HG03066 (cell line): ENCODE data around the gene RO60.

Experiments
- ATAC-seq: cut with Tn5 transposase; IDR thresholded peaks from one replicate; pipeline ENCODE4 v1.9.1; 2021; ENCODE audit warnings: low read depth; ENCODE audit not compliant: unreplicated experiment

Gene RO60

DNA sequence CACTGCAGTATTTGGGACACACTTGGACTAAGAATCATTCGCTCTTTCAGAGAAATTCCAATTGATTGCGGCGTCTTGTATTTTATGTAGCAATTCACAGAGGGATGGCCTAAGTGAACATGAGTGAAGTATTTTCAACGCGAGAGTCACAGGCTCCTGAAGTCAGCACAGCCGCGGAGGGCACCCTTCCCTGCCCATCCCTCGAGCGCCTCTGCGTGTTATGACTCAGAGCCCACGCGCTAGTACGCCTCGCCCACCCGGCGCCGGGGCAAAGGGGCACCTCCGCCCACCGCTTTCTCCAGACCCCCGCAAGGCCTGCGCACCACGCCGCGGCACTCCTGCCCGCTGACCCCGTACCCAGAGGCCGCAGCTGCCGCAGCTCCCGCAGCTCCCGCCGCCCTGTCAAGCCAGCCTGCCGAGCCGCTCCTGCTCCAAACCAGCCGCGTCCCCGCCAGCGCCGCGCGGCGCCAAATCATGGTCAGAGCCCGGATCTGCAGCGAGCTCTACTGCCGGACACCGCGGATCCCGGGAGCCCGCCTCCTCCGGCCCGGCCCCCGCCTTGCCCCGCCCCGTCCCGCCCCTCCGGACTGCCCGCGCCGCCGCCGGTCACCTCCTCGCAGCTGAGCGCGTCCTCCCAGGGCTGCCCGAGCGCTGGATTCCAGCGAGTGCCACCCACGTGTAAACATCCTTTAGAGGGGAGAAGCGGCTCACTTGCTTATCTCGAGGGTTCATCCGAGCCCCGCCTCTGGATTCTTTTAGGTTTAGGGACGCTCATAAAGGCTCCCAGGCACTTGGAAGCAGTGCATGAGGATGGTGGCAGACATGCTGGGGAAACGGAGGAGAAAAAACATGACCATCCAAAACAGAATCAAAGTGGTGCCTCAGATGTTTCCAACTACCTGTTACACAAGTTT is 45.8 kb downstream of the RO60 start, which contains the start of gene GLRX2:
Gene GLRX2, minus strand, starts transcription at position 508 of the 914 bp plus-strand sequence. Its CDS starts 32 bp downstream, at position 476.
- ATAC-seq, result peak; percentile 89

DNA sequence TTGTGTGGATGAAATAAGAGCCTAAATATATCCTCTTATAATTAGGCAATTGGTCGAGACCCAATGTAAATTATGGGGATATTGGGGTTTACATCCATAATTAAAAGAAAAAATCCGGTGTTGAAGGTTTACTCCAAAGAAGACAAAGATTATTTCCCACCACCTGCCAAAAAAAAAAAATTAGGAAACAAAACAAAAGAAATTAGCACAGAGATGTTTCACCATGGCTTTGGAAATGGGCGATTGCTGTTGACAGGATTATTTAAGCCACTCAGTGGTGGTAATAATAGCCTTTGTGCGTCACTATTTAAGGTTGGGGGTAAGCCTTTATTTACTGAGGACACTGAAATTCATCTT is 46.4 kb downstream of the RO60 start:
- no peak for ATAC-seq

DNA sequence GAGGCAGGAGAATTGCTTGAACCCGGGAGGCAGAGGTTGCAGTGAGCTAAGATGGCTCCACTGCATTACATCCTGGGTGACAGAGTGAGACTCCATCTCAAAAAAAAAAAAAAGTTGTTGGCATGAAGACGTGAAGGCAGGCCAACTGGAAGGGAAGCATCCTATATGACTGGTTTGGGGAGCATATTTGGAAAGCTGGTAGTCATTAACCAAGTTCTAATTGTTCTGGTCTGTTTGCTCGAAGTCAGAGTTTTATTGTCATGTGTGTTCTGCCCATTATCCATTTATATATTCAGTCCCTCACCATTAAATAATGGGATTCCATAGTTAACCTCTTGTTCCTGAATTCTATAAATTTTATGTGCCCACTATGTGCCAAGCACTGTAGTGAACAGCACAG is 49.1 kb downstream of the RO60 start:
- no peak for ATAC-seq
